ENCODE data around the gene SBF2.

- TF ChIP-seq CTCF (IDR thresholded peaks at IDR 0.05), result no peak
- TF ChIP-seq POLR2AphosphoS5 (IDR thresholded peaks at IDR 0.05), result no peak
Measured at GRCh38 chr11:10029386-10030121, 264.5 kb downstream of the SBF2 start.

Measured in gastroesophageal sphincter (tissue), 3 donors.